RPMI8226 (cell line): ENCODE measurements around the gene ITCH.
"Not testable (repeated sequence)": the region's sequence is repeated elsewhere in the genome, so short reads cannot be mapped to it uniquely, and the experiment has no call there.

Experiments used
- DNase-seq: peaks from one replicate; pipeline ENCODE4 v3.0.0-alpha.2; 2015

The ITCH gene

GRCh38 chr20:34382877-34383455 is 19.9 kb downstream of the ITCH start:
- not testable (repeated sequence) for DNase-seq

DNA sequence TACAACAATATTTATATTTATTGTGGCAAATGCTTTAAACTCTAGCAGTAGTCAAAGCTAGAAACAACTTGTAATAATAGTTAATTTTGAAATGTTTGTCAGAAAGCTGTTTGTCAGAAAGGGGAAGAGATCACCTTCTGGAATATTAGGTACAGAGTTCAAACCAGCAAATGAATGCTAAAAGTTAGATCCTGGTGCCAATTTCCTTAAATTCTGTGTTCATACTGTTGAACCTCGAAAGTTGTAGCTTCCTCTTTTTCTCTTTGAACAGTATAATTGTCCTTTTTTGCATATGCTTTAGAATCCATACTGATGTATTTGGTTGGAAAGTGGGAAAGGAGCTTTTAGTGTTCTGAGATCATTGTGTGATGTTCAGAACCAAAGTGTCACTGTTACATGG is 22.4 kb downstream of the ITCH start:
- no peak for DNase-seq

DNA sequence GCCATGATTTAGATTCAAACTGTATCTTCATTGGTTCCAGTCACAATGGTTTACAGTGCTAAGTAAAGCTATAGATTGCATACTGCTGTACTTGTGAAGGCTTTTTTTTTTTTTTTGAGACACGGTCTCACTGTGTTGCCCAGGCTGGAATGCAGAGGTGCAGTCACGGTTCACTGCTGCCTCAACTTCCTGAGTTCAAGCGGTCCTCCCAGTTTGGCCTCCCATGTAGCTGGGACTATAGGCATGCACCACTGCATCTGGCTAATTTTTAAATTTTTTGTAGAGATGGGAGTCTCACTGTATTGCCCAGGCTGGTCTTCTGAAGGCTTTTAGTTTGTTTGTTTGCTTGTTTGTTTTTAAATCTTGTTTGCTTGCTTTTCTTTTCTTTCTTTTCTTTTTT is 24.9 kb downstream of the ITCH start:
- no peak for DNase-seq

DNA sequence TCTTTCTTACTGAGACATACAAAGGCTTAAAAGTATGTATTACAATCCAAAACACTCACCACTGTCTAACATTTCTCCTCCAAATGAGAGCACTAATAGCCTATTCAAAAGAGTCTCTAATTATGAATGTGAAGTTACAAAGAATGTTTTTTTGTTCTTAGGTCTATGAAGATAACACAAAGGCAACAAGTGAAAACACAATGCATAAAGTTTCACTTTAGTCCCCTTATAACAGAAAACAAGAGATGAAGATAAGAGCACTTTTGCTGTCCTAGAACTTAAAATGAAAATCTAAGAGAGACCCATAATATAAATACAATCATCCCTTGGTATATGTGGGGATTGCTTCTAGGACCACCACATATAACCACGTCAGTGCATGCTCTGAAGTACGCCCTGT is 25.6 kb downstream of the ITCH start:
- DNase-seq: no peak

- no peak for DNase-seq
Observed at GRCh38 chr20:34389206-34389953, 26.3 kb downstream of the ITCH start.

DNA sequence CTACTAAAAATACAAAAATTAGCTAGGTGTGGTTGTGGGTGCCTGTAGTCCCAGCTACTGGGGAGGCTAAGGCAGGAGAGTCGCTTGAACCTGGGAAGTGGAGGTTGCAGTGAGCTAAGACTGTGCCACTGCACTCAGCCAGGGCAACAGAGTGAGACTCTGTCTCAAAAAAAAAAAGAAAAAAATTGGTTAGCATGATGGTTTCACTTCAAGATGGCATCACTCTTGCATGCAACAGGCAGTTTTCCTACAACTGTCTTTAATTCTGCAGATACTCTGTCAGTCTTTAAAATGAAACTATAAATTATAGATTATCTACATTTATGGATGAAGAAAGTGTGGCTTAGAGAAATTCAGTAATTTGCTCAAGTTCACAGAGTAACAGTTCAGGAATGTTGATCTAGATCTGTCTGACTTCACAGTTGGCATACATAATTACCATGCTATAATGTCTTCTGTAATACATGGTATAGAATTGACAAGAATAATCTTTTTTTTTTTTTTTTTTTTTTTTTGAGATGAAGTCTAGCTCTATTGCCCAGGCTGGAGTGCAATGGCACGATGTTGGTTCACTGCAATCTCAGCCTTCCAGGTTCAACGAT is 27.0 kb downstream of the ITCH start:
- DNase-seq: no peak

DNA sequence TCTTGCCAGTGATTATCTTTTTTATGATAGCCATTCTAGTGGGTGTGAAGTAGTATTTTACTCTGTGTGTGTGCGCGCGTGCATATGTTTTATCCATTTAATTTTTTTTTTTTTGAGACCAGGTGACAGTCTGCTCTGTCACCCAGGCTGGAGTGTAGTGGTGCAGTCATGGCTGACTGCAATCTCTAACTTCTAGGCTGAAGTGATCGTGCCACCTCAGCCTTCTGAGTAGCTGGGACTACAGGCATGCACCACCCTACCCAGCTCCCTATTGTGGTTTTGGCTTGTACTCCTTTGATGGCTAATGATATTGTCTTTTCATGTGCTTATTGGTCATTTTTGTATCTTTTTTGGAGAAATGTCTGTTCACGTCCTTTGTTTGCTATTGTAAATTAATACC is 33.3 kb downstream of the ITCH start:
- DNase-seq: no peak

DNA sequence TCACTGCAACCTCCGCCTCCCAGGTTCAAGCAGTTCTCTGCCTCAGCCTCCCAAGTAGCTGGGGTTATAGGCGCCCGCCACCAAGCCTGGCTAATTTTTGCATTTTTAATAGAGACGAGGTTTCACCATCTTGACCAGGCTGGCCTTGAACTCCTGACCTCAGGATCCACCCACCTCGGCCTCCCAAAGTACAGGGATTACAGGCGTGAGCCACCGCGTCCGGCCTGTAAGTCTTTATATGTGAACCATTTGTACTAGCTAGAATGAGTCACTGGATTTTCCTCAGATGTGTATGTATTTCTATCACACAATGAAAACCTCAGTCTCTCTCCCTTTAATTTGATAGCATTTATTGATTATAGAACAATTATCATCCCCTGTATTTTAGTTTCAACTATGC is 34.0 kb downstream of the ITCH start:
- no peak for DNase-seq

DNA sequence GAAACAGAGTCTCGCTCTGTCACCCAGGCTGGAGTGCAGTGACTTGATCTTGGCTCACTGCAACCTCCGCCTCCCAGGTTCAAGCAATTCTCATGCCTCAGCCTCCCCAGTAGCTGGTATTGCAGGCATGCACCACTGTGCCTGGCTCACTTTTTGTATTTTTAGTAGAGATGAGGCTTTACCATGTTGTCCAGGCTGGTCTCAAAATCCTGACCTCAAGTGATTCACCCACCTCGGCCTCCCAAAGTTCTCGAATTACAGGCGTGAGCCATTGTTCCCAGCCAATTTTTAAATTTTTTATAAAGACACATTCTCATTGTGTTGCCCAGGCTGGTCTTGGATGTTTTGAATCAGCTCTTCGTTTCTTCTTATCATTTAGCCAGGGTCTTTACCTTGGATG is 37.7 kb downstream of the ITCH start:
- not testable (repeated sequence) for DNase-seq

GRCh38 chr20:34401741-34402455 is 38.8 kb downstream of the ITCH start:
- DNase-seq: no peak

- no peak for DNase-seq
Observed at GRCh38 chr20:34402461-34402860, 39.4 kb downstream of the ITCH start.

GRCh38 chr20:34403063-34403827 is 40.2 kb downstream of the ITCH start:
- DNase-seq: peak; percentile 25

- peak; percentile 68 for DNase-seq
Observed at GRCh38 chr20:34403908-34404307, 40.8 kb downstream of the ITCH start.

GRCh38 chr20:34404803-34405202 is 41.7 kb downstream of the ITCH start:
- DNase-seq: peak; percentile 20

GRCh38 chr20:34405247-34405651 is 42.2 kb downstream of the ITCH start:
- DNase-seq: peak; percentile 80

GRCh38 chr20:34405942-34406341 is 42.9 kb downstream of the ITCH start:
- not testable (repeated sequence) for DNase-seq

DNA sequence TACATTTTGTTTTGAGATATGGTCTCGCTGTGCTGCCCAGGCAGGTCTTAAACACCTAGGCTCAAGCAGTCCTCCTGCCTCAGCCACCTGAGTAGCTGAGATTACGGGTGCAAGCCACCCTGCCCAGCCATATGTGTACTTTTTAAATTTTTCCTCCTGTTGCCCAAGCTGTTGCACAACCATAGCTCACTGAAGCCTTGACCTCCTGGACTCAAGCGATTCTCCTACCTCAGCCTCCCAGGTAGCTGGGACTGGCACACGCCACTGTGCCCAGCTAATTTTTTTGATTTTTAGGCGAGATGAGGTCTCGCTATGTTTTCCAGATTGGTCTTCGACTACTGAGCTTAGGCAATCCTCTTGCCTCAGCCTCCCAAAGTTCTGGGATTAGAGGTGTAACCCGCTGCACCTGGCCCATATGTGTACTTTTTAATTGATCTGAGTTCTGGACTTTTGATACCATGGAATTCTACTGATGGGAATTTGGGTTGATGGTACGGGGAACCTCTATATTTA is 44.9 kb downstream of the ITCH start:
- DNase-seq: no peak

GRCh38 chr20:34410336-34410735 is 47.3 kb downstream of the ITCH start:
- DNase-seq: no peak

- DNase-seq: no peak
Observed at GRCh38 chr20:34412453-34412852, 49.4 kb downstream of the ITCH start.

DNA sequence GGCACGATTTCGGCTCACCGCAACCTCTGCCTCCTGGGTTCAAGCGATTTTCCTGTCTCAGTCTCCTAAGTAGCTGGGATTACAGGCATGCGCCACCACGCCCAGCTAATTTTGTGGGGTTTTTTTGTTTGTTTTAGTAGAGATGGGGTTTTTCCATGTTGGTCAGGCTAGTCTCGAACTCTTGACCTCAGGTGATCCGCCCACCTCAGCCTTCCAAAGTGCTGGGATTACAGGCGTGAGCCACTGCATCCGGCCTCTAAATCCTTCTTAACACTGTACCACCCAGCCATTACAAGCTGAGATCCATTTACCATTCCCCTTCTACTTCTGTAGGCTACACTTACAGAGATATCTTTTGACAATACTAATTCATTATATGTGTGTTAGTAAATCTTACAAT is 51.5 kb downstream of the ITCH start:
- DNase-seq: peak; percentile 17

GRCh38 chr20:34415079-34415478 is 52.0 kb downstream of the ITCH start:
- peak; percentile 86 for DNase-seq

DNA sequence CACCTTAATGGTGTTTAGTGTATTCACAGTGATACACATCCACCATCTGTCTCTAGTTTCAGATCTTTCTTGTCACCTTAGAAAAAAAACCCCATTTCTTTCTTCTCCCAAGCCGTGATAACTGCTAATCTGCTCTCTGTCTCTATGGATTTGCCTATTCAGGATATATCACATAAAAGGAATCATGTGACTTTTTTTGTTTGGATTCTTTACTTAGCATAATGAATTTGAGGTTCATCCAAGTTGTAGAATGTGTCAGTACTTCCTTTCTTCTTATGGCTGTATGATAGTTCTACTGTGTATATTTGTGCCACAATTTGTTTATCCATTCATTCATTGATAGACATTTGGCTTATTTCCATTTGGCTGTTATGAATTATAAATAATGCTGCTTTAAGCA is 57.1 kb downstream of the ITCH start:
- no peak for DNase-seq

DNA sequence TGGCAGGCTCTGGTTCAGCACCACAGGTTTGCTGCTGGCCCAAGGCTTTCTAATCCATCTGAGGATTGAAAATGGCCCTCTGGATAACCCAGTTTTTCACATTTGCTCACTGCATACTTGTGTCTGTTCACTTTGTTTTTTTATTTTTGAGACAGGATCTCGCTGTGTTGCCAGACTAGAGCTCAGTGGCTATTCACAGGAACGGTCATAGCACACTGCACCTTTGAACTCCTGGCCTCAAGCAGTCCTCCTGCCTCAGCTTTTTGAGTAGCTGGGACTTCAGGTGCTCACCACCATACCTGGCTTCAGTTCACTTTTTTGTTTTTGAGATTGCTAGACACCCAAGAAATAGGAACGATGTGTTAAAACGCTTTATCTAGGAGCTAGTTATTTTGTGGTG is 57.9 kb downstream of the ITCH start:
- DNase-seq: no peak
